GM19023 (cell line): ENCODE results near the gene UTY.

Source experiments
- ATAC-seq: cut with Tn5 transposase; IDR thresholded peaks from one replicate; pipeline ENCODE4 v1.9.1; 2021; ENCODE audit warnings: mild to moderate bottlenecking, moderate library complexity; ENCODE audit not compliant: unreplicated experiment

UTY gene

DNA sequence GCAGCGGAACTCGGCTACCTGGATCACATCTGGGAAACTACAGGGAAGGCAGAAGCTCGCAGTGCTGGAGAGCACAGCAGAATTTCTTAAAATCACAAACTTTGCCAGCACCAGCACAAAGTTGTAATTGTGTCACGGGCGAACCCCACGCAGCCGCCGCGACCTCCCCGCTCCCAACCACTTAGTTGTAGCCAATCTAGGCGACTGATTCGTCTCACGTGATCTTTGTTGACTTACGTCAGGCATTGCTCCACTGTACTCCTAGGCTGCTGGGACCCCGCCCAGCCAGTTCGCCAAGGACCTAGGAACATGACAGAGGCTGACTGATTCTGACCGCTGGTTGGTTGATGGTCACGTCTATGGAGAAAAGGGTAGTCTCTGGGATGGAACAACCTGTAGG, at the start of gene UTY:
Gene UTY (minus strand): TSS at position 206 of the 400 bp plus-strand sequence. CDS start 368 bp downstream, outside the sequence.
- ATAC-seq = no peak

DNA sequence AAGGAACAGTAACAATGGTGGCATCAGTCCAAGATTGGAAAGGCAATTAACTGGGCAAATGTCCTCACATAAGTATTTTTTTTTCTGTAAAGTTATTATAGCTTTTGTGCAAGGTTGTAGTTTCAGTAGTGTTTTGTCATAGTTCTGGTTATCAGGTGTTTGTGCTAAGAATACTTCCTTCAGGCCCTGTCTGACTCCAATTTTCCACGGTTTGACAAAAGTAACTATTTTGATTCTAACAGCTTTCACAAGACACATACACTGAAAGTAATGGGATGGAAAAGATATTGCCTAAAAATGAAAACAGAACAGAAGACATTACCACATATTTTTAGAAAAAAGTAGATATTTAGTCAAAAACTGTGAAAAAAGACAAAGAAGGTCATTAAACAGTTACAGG, 40.6 kb upstream of the UTY start:
- no peak for ATAC-seq

GRCh38 chrY:13501215-13501614, 21.4 kb upstream of the UTY start:
- ATAC-seq = no peak

DNA sequence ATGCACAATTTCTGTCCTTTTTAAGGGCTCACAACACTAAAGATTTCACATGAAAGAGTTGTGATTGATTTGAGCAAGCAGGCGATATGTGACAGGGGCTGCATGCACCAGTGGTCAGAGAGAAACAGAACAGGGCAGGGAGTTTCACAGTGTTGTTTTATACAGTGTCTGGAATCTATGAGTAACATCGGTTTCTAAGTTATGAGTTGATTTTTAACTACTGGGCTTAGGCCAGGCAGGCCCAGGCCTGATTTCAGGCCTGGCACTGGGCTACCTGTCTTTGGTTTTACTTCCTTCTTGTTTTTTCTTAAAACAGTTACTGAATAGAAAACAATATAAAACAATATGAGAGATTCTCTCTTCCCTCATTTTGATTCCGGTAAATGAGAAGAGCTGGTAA, 13.9 kb upstream of the UTY start:
- no peak for ATAC-seq

DNA sequence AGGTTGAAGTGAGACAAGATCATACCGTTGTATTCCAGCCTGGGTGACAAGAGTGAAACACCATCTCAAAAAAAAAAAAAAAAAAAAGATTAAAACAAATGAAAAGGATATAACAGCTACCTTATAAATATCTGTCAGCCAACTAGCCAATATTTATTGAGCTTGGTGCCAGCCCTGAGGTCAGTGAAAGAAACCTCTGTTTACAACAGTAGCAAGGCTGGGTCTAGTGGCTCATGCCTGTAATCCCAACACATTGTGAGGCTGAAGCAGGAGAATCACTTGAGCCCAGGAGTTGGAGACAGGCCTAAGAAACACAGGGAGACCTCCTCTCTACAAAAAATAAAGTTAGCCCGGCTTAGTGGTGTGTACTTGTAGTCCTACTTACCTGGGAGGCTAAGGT, 12.6 kb upstream of the UTY start:
- ATAC-seq = no peak

GRCh38 chrY:13488738-13489137, 8.9 kb upstream of the UTY start:
- no peak for ATAC-seq

DNA sequence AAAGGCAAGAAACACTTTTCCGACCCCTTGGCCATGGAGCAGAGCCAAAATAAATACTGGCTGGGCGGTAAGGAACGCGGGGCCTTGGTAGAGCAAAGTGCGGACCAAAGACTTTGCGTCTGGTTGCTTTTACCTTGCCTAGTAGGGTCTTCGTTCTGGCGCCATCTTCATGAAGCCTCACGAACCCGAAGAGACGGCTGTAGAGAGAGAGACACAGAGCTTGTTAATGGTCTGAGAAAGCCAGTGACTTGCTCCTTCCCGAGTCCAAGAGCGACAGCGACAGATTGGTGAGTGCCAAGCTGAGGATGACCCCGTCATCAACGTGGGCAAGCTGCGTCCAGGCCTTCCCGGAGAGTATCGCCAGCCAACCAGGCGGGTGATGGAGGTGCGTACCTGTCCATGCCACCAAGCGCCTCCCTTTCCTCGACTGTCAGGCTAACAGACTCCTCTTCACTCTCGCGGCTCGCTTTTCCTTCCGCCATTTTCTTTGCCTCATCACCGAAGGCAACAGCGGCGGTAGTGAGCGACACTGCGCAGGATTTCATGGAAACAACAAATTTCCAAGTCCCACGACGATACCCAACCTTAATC, 617 bp downstream of the UTY start:
- no peak for ATAC-seq

- ATAC-seq = no peak
These were observed 1.6 kb downstream of the UTY start for GRCh38 chrY:13478126-13478785.

DNA sequence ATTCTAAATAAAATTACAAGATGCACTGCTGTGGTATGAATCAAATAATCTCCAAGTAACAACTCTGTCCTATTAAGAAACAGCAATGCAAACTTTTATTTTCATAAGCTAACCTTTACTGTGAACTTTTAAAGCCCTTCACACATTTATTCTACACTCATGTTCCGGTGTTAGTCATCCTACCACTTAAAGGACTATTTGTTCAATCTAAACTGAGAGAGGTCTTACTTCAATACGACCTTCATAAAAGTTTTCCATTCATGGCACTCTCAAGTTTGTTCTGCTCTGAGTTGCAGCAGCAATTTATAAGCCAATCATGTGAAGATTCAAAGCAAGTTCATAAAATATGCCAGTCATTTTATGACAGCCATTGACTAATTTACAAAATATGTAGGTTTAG, 4.8 kb downstream of the UTY start:
- no peak for ATAC-seq

- ATAC-seq = no peak
These were observed 28.3 kb downstream of the UTY start for GRCh38 chrY:13451572-13451971.

DNA sequence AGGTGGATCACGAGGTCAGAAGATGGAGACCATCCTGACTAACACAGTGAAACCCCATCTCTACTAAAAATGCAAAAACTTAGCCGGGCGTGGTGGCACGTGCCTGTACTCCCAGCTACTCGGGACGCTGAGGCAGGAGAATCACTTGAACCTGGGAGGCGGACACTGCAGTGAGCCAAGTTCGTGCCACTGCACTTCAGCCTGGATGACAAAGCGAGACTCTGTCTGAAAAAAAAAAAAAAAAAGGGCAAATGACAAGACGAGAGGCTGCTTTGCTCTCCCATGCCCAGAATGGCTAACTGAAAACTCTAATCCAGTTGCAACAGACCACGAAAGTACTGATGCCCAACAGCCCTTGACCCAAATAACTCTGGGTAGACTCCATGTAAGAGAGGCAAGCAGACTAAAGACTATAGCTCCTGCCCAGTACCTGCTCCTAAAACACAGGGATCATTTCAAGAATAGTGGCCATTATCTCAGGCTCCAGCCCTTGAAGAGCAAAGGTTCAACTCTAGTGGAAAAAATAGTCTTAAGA, 29.2 kb downstream of the UTY start:
- no peak for ATAC-seq

GRCh38 chrY:13445566-13445965, 34.3 kb downstream of the UTY start:
- no peak for ATAC-seq

GRCh38 chrY:13443146-13443545, 36.7 kb downstream of the UTY start:
- ATAC-seq = no peak

GRCh38 chrY:13440811-13441210, 39.0 kb downstream of the UTY start:
- no peak for ATAC-seq

- ATAC-seq = no peak
These were observed 43.6 kb downstream of the UTY start for GRCh38 chrY:13435968-13436937.

- no peak for ATAC-seq
These were observed 44.4 kb downstream of the UTY start for GRCh38 chrY:13435206-13435967.

GRCh38 chrY:13432293-13433025, 47.4 kb downstream of the UTY start:
- no peak for ATAC-seq

GRCh38 chrY:13429551-13429950, 50.3 kb downstream of the UTY start:
- ATAC-seq = no peak

- ATAC-seq = no peak
These were observed 56.5 kb downstream of the UTY start for GRCh38 chrY:13423281-13423732.
